GM10266 (cell line): ENCODE measurements around the gene EPB42.

Experiments used
- DNase-seq: peaks from one replicate; pipeline ENCODE4 v3.0.0; 2012; ENCODE audit errors: extremely low spot score
- CTCF ChIP-seq: IDR thresholded peaks from 2 replicates; pipeline ENCODE4 v1.5.1; 2012; ENCODE audit warnings: mild to moderate bottlenecking, low read depth; ENCODE audit not compliant: control insufficient read depth, insufficient read depth; ENCODE audit errors: missing control alignments

The EPB42 gene

GRCh38 chr15:43242616-43243015 is 21.8 kb upstream of the EPB42 start:
- no peak for TF ChIP-seq CTCF
- no peak for DNase-seq

- TF ChIP-seq CTCF: no peak
- DNase-seq: no peak
These were observed 20.3 kb upstream of the EPB42 start for GRCh38 chr15:43241100-43241499.

DNA sequence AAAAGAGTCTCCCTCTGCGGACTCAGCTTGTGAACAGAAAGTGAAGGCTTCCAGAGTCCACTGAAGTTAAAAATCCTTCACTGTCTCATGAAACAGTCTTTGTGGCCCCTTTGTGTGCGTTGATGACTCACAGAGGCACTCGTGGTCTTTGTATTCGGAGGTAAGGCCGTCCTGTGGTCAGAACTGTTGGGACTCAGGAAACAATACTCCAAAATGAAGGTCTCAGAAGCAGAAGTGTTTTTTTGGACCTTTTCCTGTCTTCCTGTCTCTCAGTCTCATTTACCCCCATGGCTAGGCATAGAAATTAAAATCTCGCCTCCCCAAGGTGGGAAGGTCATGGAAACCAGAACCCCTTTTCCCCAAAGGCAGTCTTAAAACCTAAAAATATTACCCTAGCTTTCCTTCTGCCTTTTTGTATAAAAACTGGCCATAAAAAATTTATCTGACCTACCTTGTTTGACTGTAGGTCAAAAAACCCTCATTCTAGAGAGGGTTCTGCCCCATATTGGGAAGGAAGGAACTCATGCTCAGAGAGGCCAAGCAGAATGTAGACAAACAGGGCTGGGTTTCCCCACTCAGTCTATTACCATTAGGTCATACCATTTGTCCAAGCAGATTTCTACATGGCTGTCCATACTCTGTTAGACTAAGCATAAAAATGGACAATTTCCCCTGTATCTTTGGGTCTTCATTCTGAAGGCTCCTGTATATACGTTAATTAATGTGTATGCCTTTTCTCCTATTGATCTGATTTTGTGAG is 19.1 kb upstream of the EPB42 start:
- DNase-seq: peak; percentile 46
- TF ChIP-seq CTCF: no peak

- DNase-seq: no peak
- TF ChIP-seq CTCF: no peak
These were observed 17.9 kb upstream of the EPB42 start for GRCh38 chr15:43238671-43239131.

GRCh38 chr15:43237842-43238470 is 17.1 kb upstream of the EPB42 start:
- DNase-seq: no peak
- no peak for TF ChIP-seq CTCF

GRCh38 chr15:43235536-43235935 is 14.7 kb upstream of the EPB42 start:
- DNase-seq: no peak
- TF ChIP-seq CTCF: no peak

GRCh38 chr15:43232289-43232874 is 11.6 kb upstream of the EPB42 start:
- no peak for TF ChIP-seq CTCF
- DNase-seq: no peak
